Endothelial cell (in vitro differentiated cells): Measurements from ENCODE around the gene SOX15. TPM values are rescaled to one million over a fixed set of nuclear protein-coding genes. Genes with fewer than 3 reads are reported as not detected.

Experiments
- DNase-seq: peaks from one replicate; pipeline ENCODE4 v3.0.0; 2021; ENCODE audit warnings: low spot score
- H3K27ac Mint-ChIP-seq: one replicate; pipeline ENCODE4 v1.8.0; 2021; ENCODE audit warnings: mixed read lengths, inconsistent platforms; ENCODE audit not compliant: unreplicated experiment
- H3K27me3 Mint-ChIP-seq: one replicate; pipeline ENCODE4 v1.8.0; 2021; ENCODE audit warnings: mild to moderate bottlenecking, moderate library complexity, mixed read lengths, inconsistent platforms; ENCODE audit not compliant: unreplicated experiment
- H3K36me3 Mint-ChIP-seq: one replicate; pipeline ENCODE4 v1.8.0; 2021; ENCODE audit warnings: mild to moderate bottlenecking, low read depth, mixed read lengths, inconsistent platforms; ENCODE audit not compliant: unreplicated experiment
- H3K4me1 Mint-ChIP-seq: one replicate; pipeline ENCODE4 v1.8.0; 2021; ENCODE audit warnings: mild to moderate bottlenecking, mixed read lengths, inconsistent platforms; ENCODE audit not compliant: unreplicated experiment
- H3K4me3 Mint-ChIP-seq: one replicate; pipeline ENCODE4 v1.8.0; 2021; ENCODE audit warnings: mild to moderate bottlenecking, mixed read lengths, inconsistent platforms; ENCODE audit not compliant: unreplicated experiment
- H3K9me3 Mint-ChIP-seq: one replicate; pipeline ENCODE4 v1.8.0; 2021; ENCODE audit warnings: mixed read lengths, inconsistent platforms; ENCODE audit not compliant: unreplicated experiment
- CTCF ChIP-seq: fragments of 200-600 bp; sonication (generic); IDR thresholded peaks from one replicate; pipeline ENCODE4 v1.5.0; 2021; ENCODE audit warnings: antibody characterized with exemption; ENCODE audit not compliant: unreplicated experiment
- total RNA-seq: library from RNA; stranded (reverse); fragmentation: NEBNext Ultra II Directional; extraction: Animal tissue kit (Norgen Biotek cat#: 25700); gene quantifications from one replicate; pipeline ENCODE4 v1.2.1, GENCODE V29; 2021; ENCODE audit not compliant: unreplicated experiment

Gene SOX15
- total RNA-seq, 1 donor from 2014 or later = 1.3 TPM

- no peaks in the 10 kb centered on the region for H3K9me3 Mint-ChIP-seq
- H3K36me3 Mint-ChIP-seq = peaks cover 73% of the 10 kb centered on the region
- DNase-seq = no peak
- peaks cover 74% of the 10 kb centered on the region for H3K4me1 Mint-ChIP-seq
- TF ChIP-seq CTCF = no peak
- peak overlapping the region; percentile 62 for H3K4me3 Mint-ChIP-seq
- peaks cover 13% of the 10 kb centered on the region for H3K27me3 Mint-ChIP-seq
- peak overlapping the region; percentile 1 for H3K27ac Mint-ChIP-seq
Measured at GRCh38 chr17:7576432-7576937, 13.4 kb downstream of the SOX15 start.

- peak overlapping the region; percentile 58 for H3K27ac Mint-ChIP-seq
- H3K27me3 Mint-ChIP-seq = peaks cover 14% of the 10 kb centered on the region
- no peaks in the 10 kb centered on the region for H3K9me3 Mint-ChIP-seq
- H3K36me3 Mint-ChIP-seq = peaks cover 74% of the 10 kb centered on the region
- TF ChIP-seq CTCF = no peak
- H3K4me1 Mint-ChIP-seq = peaks cover 74% of the 10 kb centered on the region
- H3K4me3 Mint-ChIP-seq = peak overlapping the region; percentile 78
- DNase-seq = no peak
Measured at GRCh38 chr17:7575959-7576358, 13.9 kb downstream of the SOX15 start.

- peak overlapping the region; percentile 98 for H3K4me3 Mint-ChIP-seq
- H3K4me1 Mint-ChIP-seq = peaks cover 70% of the 10 kb centered on the region
- TF ChIP-seq CTCF = no peak
- peaks cover 14% of the 10 kb centered on the region for H3K27me3 Mint-ChIP-seq
- no peak for DNase-seq
- H3K27ac Mint-ChIP-seq = peak overlapping the region; percentile 58
- no peaks in the 10 kb centered on the region for H3K9me3 Mint-ChIP-seq
- H3K36me3 Mint-ChIP-seq = peaks cover 76% of the 10 kb centered on the region
Measured at GRCh38 chr17:7575481-7575883, 14.4 kb downstream of the SOX15 start.

GRCh38 chr17:7574176-7574953 is 15.5 kb downstream of the SOX15 start:
- Mint-ChIP-seq H3K4me3 (peak overlapping the region; percentile 98), H3K4me1 (peaks cover 62% of the 10 kb centered on the region), H3K9me3 (no peaks in the 10 kb centered on the region), H3K36me3 (peaks cover 79% of the 10 kb centered on the region), H3K27ac (peak overlapping the region; percentile 78), H3K27me3 (peaks cover 11% of the 10 kb centered on the region)
- TF ChIP-seq CTCF = no peak
- no peak for DNase-seq
